Activated CD8-positive, alpha-beta memory T cell treated with anti-CD3 and anti-CD28 coated beads, Interleukin-2, amount 50 U/mL, for 48 hours (primary cell): Measurements from ENCODE around the gene PIGS.
"Not testable (repeated sequence)": the region's sequence is repeated elsewhere in the genome, so short reads cannot be mapped to it uniquely, and the experiment has no call there.

Source experiments
- DNase-seq: peaks from one replicate; pipeline ENCODE4 v3.0.0-alpha.2; 2020

The PIGS gene

DNA sequence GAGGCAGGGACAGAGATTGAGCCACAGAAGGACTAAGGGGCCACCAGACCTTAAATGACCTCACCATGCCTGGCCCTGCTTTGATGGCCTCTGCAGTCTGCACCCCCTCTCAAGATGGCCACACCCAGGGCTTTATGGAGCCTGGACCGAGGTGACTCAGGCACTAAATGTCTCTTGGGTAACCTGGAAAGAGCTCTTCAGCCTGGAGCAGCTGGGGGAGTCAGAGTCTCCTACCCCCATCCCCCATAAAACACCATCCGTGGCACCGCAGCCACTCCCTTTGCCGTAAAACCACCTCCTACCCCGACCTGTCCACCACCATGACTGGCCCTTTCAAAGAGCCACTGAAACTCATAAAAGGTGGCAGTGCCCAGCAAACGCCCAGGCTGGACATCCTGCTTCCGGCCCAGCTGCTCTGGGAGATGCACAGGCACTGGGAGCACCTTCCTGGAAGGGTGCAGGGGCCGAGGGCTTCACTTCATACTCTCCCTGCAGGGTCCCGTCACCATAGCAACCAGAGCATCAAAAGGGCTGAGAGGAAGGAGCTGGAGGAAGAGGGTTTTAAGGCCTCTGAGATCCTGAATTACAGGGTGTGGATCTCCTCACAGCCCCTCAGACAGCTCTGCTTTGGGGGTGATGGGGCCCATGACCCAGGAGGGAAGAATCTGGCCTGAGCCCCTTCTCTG lies 42.9 kb downstream of the PIGS start:
- DNase-seq: no peak

DNA sequence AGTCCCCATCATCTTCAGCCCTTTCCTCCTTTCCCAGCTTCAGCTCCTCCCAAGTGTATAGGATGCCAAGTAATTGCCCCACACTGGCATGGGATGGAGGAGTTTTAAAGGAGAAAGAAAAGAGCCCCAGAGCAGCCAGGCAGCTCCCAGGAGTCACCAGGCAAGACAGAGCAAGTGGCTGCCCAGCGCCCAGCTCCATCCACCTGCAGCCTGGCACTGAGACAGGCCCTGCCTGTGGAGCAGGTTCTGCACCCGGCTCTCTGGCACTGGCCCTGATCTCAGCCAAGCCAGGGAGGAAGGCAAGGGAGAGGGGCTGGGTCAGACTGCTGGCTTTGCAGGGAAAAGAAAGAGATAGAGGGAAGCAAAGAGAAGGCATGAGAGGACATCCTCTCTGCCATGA lies 43.5 kb downstream of the PIGS start:
- DNase-seq: no peak

DNA sequence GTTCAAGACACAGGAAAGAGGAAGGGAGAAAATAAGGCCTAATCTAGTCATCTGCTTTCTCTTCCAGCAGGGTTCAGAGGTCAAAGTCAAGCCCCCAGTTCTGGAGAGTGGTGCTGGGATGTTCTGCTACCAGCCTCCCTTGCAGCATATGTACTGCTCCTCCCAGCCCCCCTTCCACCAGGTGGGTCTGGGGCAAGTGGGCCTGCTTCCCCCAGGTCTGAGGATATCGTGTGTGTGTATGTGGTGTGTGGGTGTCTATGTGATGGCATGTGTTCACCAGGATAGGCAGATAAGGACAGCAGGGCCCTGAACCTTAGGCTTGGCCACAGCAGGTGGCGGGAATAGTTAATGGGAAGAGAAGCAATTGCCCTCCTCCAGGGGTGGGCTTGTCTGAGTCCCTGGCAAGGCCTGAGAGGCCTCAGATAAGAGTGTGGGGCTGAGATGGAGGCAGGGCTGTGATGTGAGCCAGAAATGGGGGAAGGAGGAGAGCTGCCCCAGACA lies 44.1 kb downstream of the PIGS start:
- no peak for DNase-seq

DNA sequence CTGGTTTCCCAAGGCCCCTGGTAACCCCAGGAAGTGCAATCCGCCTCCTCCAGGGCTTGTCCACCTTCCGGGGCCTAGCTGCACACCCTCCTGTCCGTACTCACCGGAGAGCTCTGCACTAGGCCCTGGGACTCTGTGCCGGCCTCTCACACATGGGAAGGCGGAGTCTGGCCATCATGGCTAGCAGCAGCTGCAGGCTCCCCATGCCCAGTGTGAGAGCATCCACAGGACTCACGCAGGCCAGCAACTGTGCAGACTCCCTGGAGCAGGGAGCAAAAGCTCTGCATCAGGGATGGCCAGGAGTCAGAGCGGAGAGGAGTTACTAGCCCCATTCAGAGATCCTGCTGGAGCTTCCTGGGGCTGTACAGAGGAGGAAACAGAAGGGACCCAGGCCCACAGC lies 44.9 kb downstream of the PIGS start:
- no peak for DNase-seq

DNA sequence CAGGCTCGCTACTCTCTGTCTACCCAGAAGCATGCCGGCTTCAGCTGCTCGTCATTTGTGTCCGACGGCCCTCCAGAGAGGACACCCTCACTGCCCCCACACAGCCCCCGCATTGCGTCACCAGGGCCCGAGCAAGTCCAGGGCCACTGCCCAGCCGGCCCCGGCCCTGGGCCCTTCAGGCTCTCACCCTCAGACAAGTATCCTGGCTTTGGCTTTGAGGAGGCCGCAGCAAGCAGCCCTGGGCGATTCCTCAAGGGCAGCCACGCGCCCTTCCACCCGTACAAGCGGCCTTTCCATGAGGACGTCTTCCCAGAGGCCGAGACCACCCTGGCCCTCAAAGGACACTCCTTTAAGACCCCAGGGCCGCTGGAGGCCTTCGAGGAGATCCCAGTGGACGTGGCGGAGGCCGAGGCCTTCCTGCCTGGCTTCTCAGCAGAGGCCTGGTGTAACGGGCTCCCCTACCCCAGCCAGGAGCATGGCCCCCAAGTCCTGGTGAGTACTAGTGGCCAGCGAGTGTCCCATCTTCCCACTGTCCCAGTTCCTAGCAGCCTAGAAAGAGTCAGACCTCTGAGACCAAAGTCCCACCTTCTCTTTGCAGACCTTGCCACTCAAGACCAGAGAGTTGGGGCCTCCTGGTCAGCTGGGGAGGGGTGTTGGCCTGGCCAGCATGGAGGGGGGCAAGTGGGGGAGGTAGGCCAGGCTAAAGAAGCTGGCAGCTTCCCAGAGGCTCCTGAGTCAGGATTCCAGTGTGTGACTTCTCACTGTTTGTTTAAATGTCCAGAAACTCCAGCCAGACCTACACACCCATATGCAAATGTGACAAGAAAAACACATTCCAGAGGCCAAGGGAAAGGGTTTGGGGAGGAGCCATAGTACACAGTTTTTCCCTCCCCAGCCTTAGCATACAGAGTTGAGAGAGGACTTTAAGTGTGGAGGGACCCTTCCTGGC lies 46.6 kb downstream of the PIGS start:
- DNase-seq: no peak

DNA sequence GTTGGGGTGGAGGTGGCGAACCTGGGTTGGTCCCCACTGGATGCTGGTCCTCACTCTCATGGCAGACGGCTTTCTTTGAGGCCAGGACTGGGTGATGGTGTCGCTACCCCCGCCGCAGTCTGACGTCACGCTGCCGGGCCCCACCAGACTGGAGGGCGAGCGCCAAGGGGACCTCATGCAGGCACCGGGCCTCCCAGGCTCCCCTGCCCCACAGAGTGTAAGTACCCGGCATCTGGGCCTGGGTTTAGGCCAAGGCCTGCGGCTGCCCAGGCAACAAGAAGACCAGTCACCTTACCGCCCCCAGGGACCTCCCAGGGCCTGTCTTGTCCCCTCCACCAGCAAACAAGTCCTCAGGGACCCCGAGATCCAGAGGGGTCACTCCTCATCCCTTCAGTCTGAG lies 47.4 kb downstream of the PIGS start:
- no peak for DNase-seq

DNA sequence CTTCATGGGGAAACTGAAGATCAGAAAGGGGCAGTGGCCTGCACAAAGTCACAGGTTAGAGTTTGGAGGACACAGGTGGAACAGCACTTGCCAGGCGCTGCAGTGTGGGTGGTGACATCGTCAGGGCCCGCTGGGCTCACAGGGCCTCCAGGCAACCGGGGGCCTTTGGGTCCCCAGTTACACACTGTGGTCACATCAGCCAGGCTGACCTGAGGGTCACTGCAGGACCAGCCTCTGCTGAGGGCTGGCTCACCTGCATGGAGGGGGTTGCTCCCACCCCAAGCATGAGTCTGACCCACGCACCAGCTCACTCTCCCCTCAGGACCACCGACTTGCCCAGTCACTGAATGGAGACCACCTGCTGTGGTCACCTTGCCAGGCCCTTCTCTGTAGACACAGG lies 48.1 kb downstream of the PIGS start:
- no peak for DNase-seq

DNA sequence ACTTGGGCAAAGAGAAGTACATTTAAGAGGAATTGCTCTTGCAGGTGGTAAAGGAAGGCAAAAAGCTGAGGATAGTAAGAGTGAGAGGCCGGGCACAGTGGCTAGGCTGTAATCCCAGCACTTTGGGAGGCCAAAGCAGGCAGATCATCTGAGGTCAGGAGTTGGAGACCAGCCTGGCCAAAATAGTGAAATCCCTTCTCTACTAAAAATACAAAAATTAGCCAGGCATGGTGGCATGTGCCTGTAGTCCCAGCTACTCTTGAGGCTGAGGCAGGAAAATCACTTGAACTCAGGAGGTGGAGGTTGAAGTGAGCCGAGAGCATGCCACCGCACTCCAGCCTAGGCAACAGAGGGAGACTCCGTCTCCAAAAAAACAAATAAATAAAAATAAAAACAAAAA lies 49.0 kb downstream of the PIGS start:
- not testable (repeated sequence) for DNase-seq

DNA sequence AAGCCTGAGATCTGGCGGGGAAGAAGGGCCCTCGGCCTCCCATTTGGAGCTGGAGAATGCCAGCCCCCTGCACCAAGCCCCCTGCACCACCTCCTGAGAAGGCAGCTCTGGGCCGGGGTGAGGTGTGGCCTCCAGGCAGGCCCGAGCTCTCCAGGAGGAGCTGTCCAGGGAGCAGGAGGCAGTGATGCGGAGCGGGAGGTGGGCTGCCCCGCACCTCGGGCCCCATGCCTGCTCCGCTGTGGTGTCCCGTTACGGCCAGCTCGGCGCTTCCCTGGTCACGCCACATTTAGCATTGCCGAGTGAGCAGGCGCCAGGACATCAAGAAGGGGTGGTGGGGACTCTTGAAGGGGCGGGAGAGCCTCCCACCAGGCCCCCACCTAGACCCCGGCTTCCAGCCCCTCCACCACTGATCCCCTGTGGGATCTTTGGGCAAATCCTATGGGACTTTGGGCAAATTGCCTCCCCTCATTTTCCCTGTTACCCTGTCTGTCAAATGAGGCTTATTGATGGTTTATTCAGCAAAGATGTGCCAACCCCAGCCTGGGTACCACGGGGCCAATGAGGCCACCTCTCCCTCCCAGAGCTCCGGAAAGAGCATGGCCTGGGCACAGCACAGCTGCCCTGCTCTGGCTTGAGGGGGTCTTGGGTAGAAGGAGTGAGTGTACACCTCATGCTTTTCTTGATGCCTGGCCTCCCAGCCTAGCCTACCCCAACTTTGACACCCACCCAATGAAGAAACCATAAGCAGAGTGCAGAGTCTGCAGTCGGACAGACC lies 49.8 kb downstream of the PIGS start:
- no peak for DNase-seq

DNA sequence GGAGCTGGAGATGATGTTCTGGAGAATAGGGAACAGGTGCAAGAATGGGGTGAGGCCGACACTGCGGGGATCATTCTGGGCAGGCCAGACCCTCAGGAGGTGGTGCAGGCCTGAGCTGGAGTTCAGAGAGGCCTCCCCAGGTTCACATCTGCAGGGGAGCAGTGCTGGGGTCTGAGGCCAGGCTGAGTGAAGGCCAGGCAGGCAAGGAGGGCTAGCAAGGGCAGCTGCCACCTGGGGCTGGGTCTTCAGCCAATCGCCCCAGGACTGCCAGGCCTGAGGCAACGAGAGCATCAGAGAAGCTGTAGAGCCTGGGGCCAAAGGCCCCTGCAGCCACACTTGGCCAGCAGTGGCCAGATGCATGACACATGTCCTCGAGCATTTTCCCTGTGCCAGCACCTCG lies 50.6 kb downstream of the PIGS start:
- no peak for DNase-seq

DNA sequence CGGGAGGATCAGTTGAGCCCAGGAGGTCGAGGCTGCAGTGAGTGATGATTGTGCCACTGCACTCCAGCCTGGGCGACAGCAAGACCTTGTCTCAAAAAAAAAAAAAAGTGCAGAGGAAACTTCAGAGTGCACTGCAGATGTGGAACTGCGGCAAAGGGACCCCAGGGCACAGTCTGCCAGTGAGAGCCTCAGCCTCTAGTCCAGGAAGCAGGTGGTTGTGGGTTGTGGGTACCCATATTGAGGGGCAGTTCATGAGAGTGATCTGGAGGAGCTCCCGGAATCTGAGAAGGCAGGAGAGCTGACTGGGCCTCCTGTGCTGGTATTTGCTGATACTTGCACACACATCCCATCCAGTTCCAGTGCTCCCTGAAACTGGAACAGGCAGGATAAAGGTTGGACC lies 52.1 kb downstream of the PIGS start:
- DNase-seq: no peak

DNA sequence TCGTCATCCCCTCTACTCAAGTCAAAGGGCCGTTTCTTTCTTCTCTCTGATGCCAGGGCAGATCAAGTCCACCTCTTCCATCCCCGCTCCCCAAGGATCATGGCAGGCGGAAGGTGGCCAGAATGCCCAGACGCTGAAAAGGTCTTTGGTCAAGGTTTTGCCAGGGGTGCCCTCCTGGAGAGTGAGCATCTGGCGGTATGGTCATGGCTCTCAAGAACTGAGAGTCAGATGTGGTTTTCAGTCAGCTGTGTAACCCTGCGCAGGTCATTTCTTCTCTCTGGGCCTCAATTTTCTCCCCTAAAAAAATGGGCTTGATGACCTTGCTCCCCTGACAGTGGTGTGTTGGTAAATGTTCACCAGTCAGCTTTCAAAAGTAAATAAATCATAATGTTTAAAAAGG lies 52.7 kb downstream of the PIGS start:
- DNase-seq: no peak

DNA sequence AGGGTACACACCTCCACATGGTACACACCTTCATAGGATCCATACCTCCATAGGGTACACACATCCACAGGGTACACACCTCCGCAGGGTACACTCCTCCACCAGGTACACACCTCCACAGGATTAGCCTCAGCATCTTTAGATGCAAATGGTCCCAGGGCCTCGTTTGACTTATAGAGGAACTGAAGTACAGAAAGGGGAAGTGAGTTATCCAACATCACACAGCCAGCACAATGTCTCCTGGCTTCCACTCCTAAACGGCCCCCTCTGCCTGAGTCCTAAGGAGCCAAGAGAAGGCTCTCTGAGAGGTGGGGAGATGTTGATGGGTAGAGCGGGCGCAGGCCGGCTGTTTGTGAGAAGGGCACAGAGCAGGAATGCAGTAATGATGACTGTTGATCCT lies 53.2 kb downstream of the PIGS start:
- no peak for DNase-seq

DNA sequence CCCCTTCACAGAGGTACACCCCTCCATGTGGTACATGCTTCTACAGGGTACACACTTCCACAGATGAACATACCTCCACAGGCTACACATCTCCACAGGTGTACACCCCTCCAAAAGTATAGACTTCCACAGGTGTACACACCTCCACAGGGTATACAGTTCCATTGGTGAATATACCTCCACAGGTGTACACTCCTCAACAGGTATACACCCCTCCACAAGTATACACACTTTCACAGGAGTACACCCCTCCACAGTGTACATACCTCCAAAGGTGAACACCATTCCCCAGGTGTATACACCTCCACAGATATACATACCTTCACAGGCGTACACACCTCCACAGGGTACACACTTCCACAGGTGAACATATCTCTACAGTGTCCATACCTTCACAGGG lies 55.8 kb downstream of the PIGS start:
- no peak for DNase-seq

DNA sequence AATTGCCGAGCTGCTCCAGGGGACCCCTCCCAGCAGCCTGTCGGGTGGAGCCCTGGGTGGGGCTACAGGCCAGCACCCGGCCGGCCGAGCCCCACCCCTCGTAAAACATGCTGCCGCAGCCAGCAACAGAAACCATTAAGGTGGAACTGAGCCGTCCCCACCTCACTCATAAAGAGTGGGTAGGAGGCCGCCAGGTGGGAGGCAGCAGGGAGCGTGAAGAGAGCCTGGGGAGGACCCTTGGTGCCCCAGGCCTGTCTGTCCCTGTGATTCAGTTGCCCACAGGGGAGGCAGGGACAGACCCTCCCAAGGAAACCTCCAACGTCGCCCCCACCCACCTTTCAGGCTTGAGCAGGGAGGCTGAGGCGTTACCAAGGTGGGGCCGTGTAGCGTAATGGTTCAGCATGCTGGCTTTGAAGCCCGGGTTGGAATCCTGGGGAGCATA lies 56.7 kb downstream of the PIGS start:
- DNase-seq: no peak

DNA sequence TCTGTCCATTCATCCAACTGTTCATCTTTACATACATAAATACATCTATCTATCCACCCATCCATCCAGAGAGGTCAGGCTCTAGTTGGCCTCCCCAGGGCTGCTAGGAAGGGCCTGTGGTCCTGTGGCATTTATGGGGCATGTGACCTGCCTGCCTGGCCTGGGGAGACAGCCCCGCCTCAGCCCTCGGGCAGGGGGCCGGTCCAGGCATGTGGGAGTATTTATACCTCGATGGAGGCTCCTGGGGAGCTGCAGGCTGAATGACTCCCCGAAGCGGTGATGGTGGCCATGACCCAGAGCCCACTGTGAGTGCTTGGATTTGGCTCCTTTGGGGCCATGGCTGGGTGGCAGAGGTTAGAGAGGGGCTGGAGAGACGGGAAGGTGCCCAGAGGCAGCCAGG lies 57.8 kb downstream of the PIGS start:
- DNase-seq: no peak

DNA sequence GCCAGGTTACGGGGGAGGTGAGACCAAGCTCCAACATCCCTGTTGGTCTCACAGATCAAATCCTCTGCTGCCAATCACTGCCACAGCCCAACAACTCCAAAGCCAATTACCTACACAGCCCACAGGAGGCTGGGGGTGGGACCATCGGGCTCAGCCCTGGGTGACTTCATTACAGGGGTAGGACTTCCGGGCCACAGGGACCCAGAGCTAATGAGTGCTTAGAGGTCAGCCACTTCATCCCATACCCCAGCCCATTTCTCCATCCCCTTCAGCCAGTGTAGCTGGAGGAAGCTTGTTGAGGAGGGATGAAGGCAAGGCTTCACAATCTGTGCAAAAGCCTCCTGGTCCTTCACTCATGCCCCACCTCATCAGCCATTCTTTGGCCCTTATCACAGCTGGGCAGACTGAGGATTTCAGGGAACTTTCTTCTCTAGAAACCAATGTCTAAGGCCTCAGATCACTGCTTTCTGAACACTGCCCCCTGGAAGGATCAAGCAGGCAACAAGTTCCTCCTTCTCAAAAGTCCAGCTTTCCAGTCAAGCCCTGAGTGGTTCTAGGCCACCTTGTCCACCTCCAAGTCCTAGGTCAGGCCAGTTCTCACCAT lies 59.4 kb downstream of the PIGS start:
- no peak for DNase-seq

DNA sequence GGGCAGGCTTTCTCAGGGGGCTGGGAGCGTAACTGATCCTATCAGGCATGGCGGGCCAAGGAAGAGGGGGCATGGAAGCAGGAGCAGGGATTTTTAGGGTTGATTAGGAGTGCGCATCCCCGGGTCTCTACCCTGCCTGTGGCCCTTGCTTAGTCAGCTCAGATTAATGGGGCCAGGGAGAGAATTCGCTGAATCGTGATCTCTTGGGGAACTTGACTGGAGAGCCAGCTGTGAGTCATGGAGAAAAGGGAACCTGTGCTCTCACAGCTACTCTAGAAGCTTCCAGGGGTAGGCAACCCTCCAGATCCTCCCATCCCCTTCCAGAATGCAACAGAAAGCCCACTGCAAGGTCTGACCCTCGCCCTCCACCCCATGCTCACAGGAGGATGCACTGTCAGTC lies 61.5 kb downstream of the PIGS start:
- DNase-seq: no peak

DNA sequence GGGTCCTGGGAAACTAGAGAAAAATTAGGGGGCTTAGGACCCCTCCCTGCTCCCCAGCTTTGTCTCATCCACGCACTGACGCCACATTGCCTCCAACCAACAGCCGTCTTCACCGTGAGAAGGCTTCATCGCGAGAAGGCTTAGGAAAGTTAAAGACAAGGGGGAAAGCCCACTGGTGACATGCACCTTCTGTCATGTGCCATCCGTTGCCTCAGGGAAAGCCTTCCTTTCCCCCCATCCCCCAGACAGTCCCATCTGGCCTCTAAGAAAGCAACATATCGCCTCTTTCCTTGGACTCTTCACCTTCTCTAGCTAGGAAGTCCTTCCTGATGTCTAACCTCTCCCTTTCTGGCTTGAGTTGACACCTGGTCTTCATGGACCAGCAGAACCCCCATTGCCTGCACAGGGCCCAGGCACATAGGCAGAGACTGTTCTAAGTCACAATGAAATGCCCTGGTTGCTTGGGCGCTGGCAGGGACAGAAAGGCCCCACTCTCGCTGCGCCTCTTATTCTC lies 63.1 kb downstream of the PIGS start:
- DNase-seq: no peak

DNA sequence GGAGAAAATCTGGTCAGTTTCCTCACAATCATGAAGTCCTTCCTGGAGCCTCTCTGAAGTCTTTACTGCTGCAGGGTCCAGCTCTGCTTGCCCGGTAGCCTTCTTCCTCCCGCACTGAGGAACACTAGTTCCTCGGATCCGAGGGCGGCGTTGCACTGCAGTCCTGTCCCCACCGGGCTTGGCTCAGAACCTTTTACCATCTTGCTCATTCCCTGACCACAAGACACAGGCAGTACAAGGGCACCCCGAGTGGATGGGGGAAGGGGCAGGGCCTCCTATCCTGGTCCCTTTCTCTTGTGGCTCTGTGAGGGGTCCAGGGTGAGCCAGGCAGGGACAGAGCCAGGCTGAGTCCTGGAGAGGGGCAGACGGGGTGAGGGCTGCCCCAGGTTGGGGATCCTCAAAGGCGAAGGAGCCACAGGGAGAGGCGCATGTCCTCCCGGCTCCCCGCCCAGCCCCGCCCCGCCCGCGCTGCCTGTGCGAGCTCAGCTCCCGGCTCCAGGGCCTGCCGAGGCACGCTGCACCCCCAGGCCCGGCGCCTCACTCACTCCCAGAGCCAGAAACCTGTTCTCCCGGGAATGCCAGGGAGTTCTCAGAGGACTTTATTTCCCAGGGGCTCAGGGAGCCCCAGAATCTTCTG lies 63.6 kb downstream of the PIGS start:
- no peak for DNase-seq

DNA sequence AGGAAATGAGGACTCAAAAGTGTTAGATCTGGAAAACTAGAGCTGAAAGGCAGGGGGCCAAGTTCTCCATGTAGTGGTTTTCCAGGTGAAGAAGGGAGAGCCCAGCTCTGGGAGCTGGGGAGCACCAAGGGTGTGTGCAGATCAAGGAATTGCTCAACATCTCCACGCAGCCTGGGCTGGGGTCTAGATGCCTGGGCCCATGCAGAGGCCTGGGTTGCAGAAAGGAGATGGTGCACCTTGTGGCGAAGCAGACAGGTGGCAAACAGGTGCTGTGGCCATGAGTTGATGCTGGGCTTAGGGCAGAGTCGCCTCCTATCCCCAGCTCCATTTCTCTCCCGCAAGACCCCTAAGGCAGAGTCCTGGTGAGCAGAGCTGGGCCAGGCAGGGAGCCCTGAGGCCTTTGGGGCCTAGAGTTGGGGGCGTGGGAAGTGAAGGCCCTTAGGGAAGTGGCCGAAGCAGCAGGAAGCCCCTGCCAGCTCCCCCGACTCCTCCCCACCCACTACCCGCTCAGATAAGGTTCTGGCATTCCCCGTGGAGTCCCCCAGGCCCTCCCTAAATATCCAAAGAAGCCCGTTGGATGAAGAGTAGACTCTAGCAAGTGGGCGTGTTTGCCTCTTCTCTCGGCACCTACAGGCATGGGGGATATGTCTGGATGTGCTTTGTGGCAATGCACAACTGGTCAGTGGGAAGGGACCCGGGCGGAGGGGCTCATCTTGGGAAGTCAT lies 64.4 kb downstream of the PIGS start:
- no peak for DNase-seq
